Smooth muscle cell (in vitro differentiated cells): Measurements from ENCODE around the gene TRIM28. TPM values are rescaled to one million over a fixed set of nuclear protein-coding genes. Genes with fewer than 3 reads are reported as not detected.

Experiments used
- DNase-seq: peaks from one replicate; lab custom pipeline; 2025; ENCODE audit not compliant: unreplicated experiment; lab: John Stamatoyannopoulos, UW
- H2AFZ ChIP-seq: fragments of 200-600 bp; sonication (generic); 2 replicates; pipeline ENCODE4 v1.6.0; 2016; ENCODE audit warnings: antibody characterized with exemption, low read depth, mild to moderate bottlenecking
- H3F3A ChIP-seq: fragments of 200-600 bp; sonication (generic); 2 replicates; pipeline ENCODE4 v1.6.0; 2017; ENCODE audit warnings: antibody characterized with exemption, low read depth
- H3K27ac ChIP-seq: fragments of 200-600 bp; sonication (generic); 2 replicates; pipeline ENCODE4 v1.5.1; 2016; ENCODE audit warnings: low read depth, mild to moderate bottlenecking
- H3K27me3 ChIP-seq: fragments of 200-600 bp; sonication (generic); 2 replicates; pipeline ENCODE4 v1.6.1; 2016; ENCODE audit warnings: low read depth, mild to moderate bottlenecking
- H3K36me3 ChIP-seq: fragments of 200-600 bp; sonication (generic); 2 replicates; pipeline ENCODE4 v1.5.1; 2016; ENCODE audit warnings: low read depth
- H3K4me1 ChIP-seq: fragments of 200-600 bp; sonication (generic); 2 replicates; pipeline ENCODE4 v1.5.1; 2016; ENCODE audit warnings: low read depth
- H3K4me2 ChIP-seq: fragments of 200-600 bp; sonication (generic); 2 replicates; pipeline ENCODE4 v1.6.0; 2016; ENCODE audit warnings: mild to moderate bottlenecking
- H3K4me3 ChIP-seq: fragments of 200-600 bp; sonication (generic); 2 replicates; pipeline ENCODE4 v1.5.1; 2016; ENCODE audit warnings: mild to moderate bottlenecking
- H3K79me2 ChIP-seq: fragments of 200-600 bp; sonication (generic); 2 replicates; pipeline ENCODE4 v1.6.0; 2016; ENCODE audit warnings: low read depth, mild to moderate bottlenecking
- H3K9ac ChIP-seq: fragments of 200-600 bp; sonication (generic); 2 replicates; pipeline ENCODE4 v1.6.0; 2016; ENCODE audit warnings: low read depth
- H3K9me3 ChIP-seq: fragments of 200-600 bp; sonication (generic); replicated peaks from 2 replicates; pipeline ENCODE4 v1.5.1; 2016; ENCODE audit warnings: low read depth
- H4K20me1 ChIP-seq: fragments of 200-600 bp; sonication (generic); 2 replicates; pipeline ENCODE4 v1.6.0; 2016; ENCODE audit warnings: low read depth
- CTCF ChIP-seq: fragments of 200-600 bp; sonication (generic); IDR thresholded peaks from 2 replicates; pipeline ENCODE4 v1.5.1; 2017; ENCODE audit warnings: borderline replicate concordance, mild to moderate bottlenecking, antibody characterized with exemption; ENCODE audit not compliant: insufficient read depth, poor library complexity, severe bottlenecking
- WGBS: methylation state at CpG from one replicate; pipeline ENCODE4 v1.1.7; 2016; ENCODE audit warnings: low lambda C conversion rate; 5-methylcytosine and 5-hydroxymethylcytosine counted together
- polyA plus RNA-seq: library from polyadenylated mRNA; unstranded; fragments of >200 nt; fragmentation: Nextera tagmentation; extraction: Ambion mirVana; gene quantifications from 2 replicates; pipeline ENCODE4 v1.2.1, GENCODE V29; 2016
- total RNA-seq: library from RNA; depleted of rRNA; stranded (reverse); fragments of >200 nt; gene quantifications from 2 replicates; pipeline ENCODE4 v1.2.3, GENCODE V29; 2014

TRIM28 gene
- total and polyA plus RNA-seq, 2 experiments from 2014 or later: 148 to 178 TPM

- TF ChIP-seq CTCF: peak; percentile 54
- peak overlapping the region; percentile 82 for H3K27ac ChIP-seq
- DNase-seq: peak; percentile 52
- peak overlapping the region; percentile 64 for H2AFZ ChIP-seq
- H3K4me2 ChIP-seq: peak overlapping the region; percentile 90
- WGBS: under 1% methylated on average over 14 of the region's 14 CpGs
- peaks cover 10% of the 10 kb centered on the region for H3K4me1 ChIP-seq
- H3K9me3 ChIP-seq: no peaks in the 10 kb centered on the region
- H3K9ac ChIP-seq: peak overlapping the region; percentile 85
- no peaks in the 10 kb centered on the region for H3F3A ChIP-seq
- H3K27me3 ChIP-seq: no peaks in the 10 kb centered on the region
- peak overlapping the region; percentile 65 for H3K4me3 ChIP-seq
- H4K20me1 ChIP-seq: peaks cover 4% of the 10 kb centered on the region
- no peaks in the 10 kb centered on the region for H3K36me3 ChIP-seq
- peaks cover 46% of the 10 kb centered on the region for H3K79me2 ChIP-seq
These were observed 24.8 kb upstream of the TRIM28 start for GRCh38 chr19:58519087-58519354.

- peak; percentile 97 for TF ChIP-seq CTCF
- H3F3A ChIP-seq: no peaks in the 10 kb centered on the region
- H2AFZ ChIP-seq: peak within 1 kb of the TSS; percentile 64
- H3K27me3 ChIP-seq: no peaks in the 10 kb centered on the region
- H3K36me3 ChIP-seq: no peaks in the 10 kb centered on the region
- H3K4me1 ChIP-seq: peaks cover 10% of the 10 kb centered on the region
- H3K27ac ChIP-seq: peak within 1 kb of the TSS; percentile 82
- DNase-seq: peak; percentile 96
- peak within 1 kb of the TSS; percentile 85 for H3K9ac ChIP-seq
- peaks cover 4% of the 10 kb centered on the region for H4K20me1 ChIP-seq
- WGBS: under 1% methylated on average over 58 of the region's 87 CpGs
- peaks cover 42% of the 10 kb centered on the region for H3K79me2 ChIP-seq
- no peaks in the 10 kb centered on the region for H3K9me3 ChIP-seq
- peak within 1 kb of the TSS; percentile 65 for H3K4me3 ChIP-seq
- H3K4me2 ChIP-seq: peak within 1 kb of the TSS; percentile 90
These were observed 24.3 kb upstream of the TRIM28 start, which contains the start of gene ZBTB45 for GRCh38 chr19:58519355-58520256. Gene ZBTB45, minus strand, starts transcription at chr19:58519810. Its CDS starts 2,137 bp downstream, at chr19:58517673.

GRCh38 chr19:58520257-58520599 lies 23.6 kb upstream of the TRIM28 start:
- DNase-seq: no peak
- Histone ChIP-seq H3K4me2 (peak overlapping the region; percentile 90), H3K27ac (peak overlapping the region; percentile 82), H3K9ac (peak overlapping the region; percentile 85), H4K20me1 (peaks cover 4% of the 10 kb centered on the region), H3F3A (no peaks in the 10 kb centered on the region), H3K4me1 (peaks cover 10% of the 10 kb centered on the region), H3K79me2 (peaks cover 36% of the 10 kb centered on the region), H3K27me3 (no peaks in the 10 kb centered on the region), H3K36me3 (no peaks in the 10 kb centered on the region), H3K4me3 (peak overlapping the region; percentile 65), H2AFZ (peak overlapping the region; percentile 52), H3K9me3 (no peaks in the 10 kb centered on the region)
- 25% methylated on average over 7 of the region's 7 CpGs for WGBS
- TF ChIP-seq CTCF: no peak
